GM19463 (cell line): Measurements from ENCODE around the gene SIGMAR1.
A peak's percentile ranks its signal among the peaks of the same experiment; 100 is the strongest.

Experiments used
- ATAC-seq: cut with Tn5 transposase; IDR thresholded peaks from one replicate; pipeline ENCODE4 v1.9.1; 2021; ENCODE audit warnings: mild to moderate bottlenecking, moderate library complexity; ENCODE audit not compliant: unreplicated experiment

The SIGMAR1 gene

GRCh38 chr9:34633166-34633565 is 4.4 kb downstream of the SIGMAR1 start:
- no peak for ATAC-seq

GRCh38 chr9:34630402-34631154 is 7.0 kb downstream of the SIGMAR1 start:
- ATAC-seq: no peak

- no peak for ATAC-seq
Measured at GRCh38 chr9:34629491-34629808, 8.1 kb downstream of the SIGMAR1 start.

- ATAC-seq: no peak
Measured at GRCh38 chr9:34628656-34629490, 8.7 kb downstream of the SIGMAR1 start, which contains the start of gene ARID3C. Gene ARID3C (minus strand): TSS chr9:34629066. CDS start chr9:34628014, 1,052 bp downstream.

- ATAC-seq: no peak
Measured at GRCh38 chr9:34627716-34628655, 9.6 kb downstream of the SIGMAR1 start.

GRCh38 chr9:34625186-34625486 is 12.5 kb downstream of the SIGMAR1 start:
- no peak for ATAC-seq

GRCh38 chr9:34624475-34625185 is 13.0 kb downstream of the SIGMAR1 start:
- ATAC-seq: no peak

GRCh38 chr9:34623374-34624235 is 14.0 kb downstream of the SIGMAR1 start:
- no peak for ATAC-seq

GRCh38 chr9:34620061-34620994 is 17.3 kb downstream of the SIGMAR1 start, which contains the start of gene DCTN3:
Gene DCTN3 (minus strand): TSS chr9:34620495. CDS start chr9:34620464, 31 bp downstream.
- peak; percentile 100 for ATAC-seq

GRCh38 chr9:34615132-34615531 is 22.5 kb downstream of the SIGMAR1 start:
- ATAC-seq: no peak

GRCh38 chr9:34612788-34613390 is 24.7 kb downstream of the SIGMAR1 start:
- no peak for ATAC-seq

- ATAC-seq: peak; percentile 92
Measured at GRCh38 chr9:34611811-34612787, 25.5 kb downstream of the SIGMAR1 start, which contains the start of gene RPP25L. Gene RPP25L (minus strand): TSS chr9:34612097. CDS start chr9:34611296, 801 bp downstream.

- no peak for ATAC-seq
Measured at GRCh38 chr9:34611251-34611810, 26.3 kb downstream of the SIGMAR1 start.

- ATAC-seq: no peak
Measured at GRCh38 chr9:34610434-34611206, 27.0 kb downstream of the SIGMAR1 start.

GRCh38 chr9:34607331-34607730 is 30.3 kb downstream of the SIGMAR1 start:
- no peak for ATAC-seq

GRCh38 chr9:34606905-34607304 is 30.7 kb downstream of the SIGMAR1 start:
- ATAC-seq: no peak
